GM13976 (cell line): ENCODE measurements around the gene OCIAD2.

ENCODE experiments used
- DNase-seq: peaks from one replicate; pipeline ENCODE4 v3.0.0; 2012; ENCODE audit warnings: low spot score
- CTCF ChIP-seq: IDR thresholded peaks from 2 replicates; pipeline ENCODE4 v1.5.1; 2012; ENCODE audit warnings: borderline replicate concordance, mild to moderate bottlenecking; ENCODE audit not compliant: insufficient read depth; ENCODE audit errors: extremely low read depth, missing control alignments, control extremely low read depth
- in situ Hi-C: fragments of 300-500 bp; cut with MboI; formaldehyde crosslinking; loops from one replicate; pipeline ENCODE4 v1.12.0; 2022; ENCODE audit warnings: low sequenced_read_pairs, mixed read lengths, inconsistent platforms; ENCODE audit not compliant: unreplicated experiment

Gene OCIAD2

GRCh38 chr4:48844843-48845242, 61.7 kb downstream of the OCIAD2 start:
- in situ Hi-C loops: no loop called here
- TF ChIP-seq CTCF: no peak

GRCh38 chr4:48841045-48841827, 65.3 kb downstream of the OCIAD2 start:
- DNase-seq: no peak
- TF ChIP-seq CTCF: no peak
- in situ Hi-C loops: no loop called here

More at GRCh38 chr4:48844843-48845242, 61.7 kb downstream of the OCIAD2 start:
- DNase-seq: no peak

- TF ChIP-seq CTCF: no peak
- no peak for DNase-seq
- in situ Hi-C loops: no loop called here
These were observed 69.9 kb downstream of the OCIAD2 start for GRCh38 chr4:48836658-48837057.
